Activated T-cell treated with anti-CD3 and anti-CD28 coated beads, Interleukin-2, amount 50 U/mL, for 48 hours (primary cell): ENCODE measurements around the gene ABL1.
"Not testable (repeated sequence)": the region's sequence is repeated elsewhere in the genome, so short reads cannot be mapped to it uniquely, and the experiment has no call there.

ENCODE experiments used
- DNase-seq, 2 experiments: peaks; one replicate each; pipeline ENCODE4 v3.0.0-alpha.2; 2020

ABL1 gene

GRCh38 chr9:130825809-130826208 lies 9.2 kb upstream of the ABL1 start:
- no peak for DNase-seq

DNA sequence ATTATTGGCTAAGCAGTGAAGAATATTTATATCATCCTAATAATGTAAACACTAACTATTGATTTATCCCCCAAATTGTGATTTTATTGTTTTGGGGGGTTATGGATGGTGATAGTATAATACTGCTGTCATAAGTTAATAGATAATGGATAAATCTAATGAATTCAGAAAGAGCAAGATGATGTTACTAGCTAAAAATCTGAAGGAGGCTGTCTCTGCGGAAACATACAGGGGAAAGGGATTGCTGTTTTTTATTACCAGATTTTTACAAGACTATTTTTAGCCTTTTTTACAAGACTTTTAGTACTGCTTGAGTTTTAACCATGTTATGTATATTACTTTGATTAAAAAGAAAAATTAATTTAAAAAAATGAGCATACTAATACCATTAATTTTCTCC lies 5.3 kb upstream of the ABL1 start:
- DNase-seq, result no peak

- no peak for DNase-seq
Measured at GRCh38 chr9:130830231-130830760, 4.8 kb upstream of the ABL1 start.

- DNase-seq, result no peak
Measured at GRCh38 chr9:130831077-130831476, 4.0 kb upstream of the ABL1 start.

DNA sequence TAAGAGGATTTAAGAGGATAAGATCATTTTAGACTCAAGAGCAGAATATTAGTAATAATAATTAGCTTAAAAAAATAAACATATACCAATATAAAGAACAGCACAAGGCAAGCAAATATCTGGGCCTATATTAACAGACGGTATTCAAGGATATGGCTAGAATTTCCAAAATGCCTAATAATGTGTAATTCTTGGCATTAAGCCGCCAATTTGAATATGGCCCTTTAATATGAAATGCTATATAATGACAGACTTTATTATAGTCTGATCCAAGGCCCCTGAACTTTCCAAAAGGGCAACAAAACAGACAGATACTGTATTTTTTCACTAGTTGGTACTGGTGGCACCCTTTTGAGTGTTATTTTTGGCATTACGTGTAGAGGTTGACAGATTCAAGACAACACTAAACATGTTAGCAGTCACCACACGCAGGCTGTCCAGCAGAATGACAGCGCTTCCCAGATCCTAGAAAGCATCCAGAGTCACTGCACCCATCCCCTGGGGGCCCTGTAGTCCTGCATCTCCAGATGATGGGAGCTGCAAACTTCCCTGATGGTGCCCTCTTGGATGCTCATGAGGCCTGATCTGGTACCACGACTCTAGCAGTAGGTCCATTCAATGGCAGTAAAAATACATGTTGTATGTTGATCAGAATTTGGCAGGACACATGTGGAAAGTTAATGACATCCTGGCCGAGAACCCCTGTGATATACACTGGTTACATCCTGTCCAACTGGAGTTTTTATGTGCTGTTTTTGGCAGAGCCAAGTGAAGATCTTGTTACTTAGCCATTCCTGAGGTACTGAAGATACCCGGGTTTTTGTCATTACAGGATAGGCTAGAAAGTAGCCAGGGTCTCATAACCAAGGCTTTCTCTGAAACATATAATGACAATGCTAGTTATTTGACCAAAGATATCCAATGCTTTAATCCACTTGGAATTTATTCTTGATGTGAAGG lies 1.7 kb upstream of the ABL1 start:
- DNase-seq, result no peak

DNA sequence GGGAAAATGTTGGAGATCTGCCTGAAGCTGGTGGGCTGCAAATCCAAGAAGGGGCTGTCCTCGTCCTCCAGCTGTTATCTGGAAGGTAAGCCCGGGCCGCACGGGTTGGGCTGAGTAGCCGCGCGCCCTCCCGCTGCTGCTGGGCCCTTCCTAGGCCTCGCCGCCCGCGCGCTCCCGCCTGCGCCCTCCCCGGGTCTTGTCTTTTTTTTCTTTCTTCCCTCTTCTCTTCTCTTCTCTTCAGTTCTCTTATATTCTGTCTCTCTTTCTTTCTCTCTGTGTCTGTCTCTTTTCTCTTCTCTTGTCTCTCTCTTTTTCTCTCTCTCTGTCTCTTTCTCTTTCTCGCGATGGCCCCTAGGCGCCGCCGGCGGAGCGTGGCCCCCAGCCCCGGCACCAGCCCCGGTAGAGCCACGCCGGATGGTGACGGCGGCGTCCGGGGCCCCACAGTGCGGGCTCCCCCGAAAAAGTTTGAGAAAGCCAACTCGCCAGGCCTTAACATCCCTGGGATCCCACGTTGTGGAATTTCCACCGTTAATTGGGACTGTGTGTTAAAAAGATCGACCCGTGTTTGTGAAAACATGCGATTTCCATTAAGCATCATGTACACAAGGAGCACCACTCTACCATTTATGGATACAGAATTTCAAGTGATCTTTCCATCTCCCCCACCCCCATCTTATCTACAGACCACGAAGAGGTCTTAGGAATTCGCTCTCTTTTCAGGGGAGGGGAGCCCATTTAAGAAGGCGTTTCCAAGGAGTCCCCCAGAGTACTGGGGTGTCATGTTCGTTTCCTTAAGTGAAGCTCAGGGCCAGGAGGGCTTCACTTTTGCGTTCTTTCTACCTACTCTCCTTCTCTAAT lies 616 bp downstream of the ABL1 start:
- DNase-seq, result peak; percentile 50 to 58

DNA sequence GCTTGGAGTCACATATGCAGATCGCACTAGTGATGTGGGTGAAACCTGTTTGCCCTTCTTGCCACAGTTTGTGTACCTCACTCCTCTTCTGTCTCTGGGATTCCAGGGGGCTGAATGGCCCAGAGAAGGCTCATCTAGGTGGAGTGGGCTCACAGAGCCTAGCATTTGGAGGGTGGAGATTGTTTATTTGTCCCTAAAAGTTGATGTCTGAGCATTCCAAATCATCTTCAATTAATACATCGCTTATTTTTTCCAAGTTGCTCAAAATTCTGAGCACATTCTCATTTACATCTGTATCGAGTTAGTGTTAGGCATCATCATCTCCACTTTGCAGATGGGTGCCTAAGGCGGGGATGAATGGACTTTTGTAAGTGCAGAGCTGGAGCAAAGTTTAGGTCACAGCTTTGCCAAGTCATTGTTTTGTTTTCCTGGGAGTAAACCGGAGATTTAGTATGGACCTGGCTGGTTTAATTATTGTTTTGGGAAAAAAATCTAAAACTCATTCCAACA lies 2.0 kb downstream of the ABL1 start:
- no peak for DNase-seq

DNA sequence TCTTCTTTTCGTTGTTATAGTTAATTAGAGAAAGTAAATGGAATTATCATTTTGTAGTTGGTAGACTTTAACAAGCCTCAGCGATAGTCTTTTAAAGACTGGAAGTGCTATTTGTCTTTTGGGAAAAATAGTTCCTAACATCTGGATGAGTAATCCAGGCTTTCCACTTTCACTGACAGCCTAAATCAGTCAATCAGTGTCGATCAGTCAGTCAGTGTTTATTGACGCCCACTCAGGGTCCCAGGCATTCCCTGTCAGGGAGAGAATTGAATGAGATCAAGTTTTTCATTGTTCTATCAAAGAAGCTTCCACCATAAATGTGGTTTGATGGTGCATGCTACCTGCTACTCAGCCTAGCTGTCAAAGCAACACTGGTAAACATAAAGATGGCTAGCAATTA lies 2.6 kb downstream of the ABL1 start:
- DNase-seq, result no peak

- DNase-seq, result no peak
Measured at GRCh38 chr9:130839132-130840111, 4.4 kb downstream of the ABL1 start.

DNA sequence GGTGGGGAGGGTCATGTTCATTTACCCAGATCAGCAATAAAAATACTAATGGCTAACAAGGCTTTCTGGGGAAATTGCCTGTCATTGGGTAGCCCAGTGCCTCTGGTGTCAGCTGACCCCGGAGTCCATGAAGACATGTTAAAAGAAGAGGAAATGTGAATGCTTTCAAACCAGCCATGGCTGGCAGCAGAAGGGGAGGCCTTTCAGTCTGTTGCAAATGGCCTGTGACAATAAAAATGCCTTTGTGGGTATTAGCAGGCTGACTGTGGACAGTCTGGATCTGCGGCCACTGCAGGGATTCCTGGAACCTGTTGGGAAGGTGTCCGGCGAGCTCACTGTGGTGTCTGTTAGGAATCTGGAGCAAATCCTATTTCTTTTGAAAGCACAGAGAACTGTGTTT lies 7.5 kb downstream of the ABL1 start:
- DNase-seq, result no peak

- DNase-seq, result no peak
Measured at GRCh38 chr9:130843049-130843908, 8.2 kb downstream of the ABL1 start.

- DNase-seq, result no peak
Measured at GRCh38 chr9:130844044-130844451, 9.0 kb downstream of the ABL1 start.

- no peak for DNase-seq
Measured at GRCh38 chr9:130845254-130845653, 10.2 kb downstream of the ABL1 start.

- no peak for DNase-seq
Measured at GRCh38 chr9:130845901-130846481, 10.9 kb downstream of the ABL1 start.

DNA sequence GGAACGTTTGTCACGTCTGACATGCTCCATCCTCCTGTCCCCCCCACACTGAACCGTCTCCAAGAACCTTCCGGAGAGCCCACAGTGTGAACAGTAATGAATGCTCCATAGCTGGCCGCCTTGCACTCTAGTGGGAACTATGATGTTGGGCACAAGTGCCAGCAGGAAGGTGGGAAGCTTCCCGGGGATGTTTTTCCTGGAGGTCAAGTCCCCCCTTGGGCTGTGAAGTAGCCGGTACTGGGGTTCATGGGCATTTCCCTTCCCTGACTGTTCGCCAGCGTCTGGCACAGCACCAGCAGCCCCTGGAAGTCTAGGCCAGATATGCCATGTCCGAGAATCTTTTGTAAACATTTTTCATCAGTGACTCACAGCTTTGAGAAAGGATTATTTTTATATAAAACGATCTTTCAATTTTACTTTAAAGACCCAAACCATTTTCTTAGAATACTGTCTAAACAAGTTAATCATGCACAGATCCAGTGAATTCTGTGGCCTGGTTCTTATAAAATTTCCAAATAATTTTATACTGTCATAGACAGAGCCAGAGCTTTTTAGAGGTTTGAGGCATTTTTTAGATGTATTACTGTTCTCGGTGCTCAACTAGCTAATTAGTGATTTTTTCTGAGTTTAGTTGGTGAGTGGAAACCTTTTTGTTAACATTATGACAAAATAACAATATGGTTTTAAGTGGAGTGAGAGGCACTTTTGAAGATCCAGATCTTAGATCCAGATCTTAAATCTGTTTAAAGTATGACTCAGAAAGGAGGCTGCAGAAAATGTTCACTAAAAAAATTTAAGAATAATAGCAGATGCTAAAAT lies 11.6 kb downstream of the ABL1 start:
- no peak for DNase-seq

DNA sequence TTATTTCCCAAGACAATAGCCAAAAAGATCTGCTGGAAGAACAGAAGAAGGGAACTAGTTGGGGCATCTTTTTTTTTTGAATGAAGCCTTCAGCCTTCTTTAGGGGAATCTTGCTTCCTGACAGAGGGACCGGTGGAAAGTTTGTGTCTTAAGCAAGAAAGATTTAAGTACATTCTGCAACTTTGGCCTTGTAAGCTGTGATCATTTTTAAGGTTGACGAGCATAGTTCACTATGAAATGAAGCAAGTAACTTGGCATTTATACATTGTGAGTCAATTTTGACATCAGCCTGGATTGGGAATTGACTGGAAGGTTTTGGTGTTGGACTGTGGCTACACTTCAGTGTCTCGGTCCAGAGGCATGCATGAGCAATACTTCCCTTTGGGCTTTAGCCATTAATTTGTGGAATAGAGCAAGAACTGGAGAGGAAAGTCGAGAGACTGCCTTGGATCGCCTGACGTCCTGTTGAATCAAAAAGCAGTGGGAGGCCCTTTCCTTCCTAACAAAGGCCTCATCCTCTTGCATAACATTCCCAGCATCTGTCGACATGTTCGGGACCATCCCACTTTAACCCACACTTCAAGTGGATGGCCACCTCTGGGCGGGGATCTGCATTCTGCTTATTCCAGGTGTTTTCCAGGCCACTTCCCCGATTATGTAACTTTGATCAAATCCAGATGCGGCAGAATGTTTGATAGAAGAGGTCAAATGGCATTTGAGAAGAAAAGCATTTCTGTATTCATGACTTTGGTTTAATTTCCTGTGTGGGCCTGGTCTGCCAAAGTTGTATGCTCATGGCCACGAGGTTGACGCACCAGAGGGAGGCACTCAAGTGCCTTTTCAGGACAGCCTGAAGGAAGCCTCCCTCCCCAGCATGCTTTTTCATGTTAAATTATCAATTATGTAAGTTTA lies 12.5 kb downstream of the ABL1 start:
- DNase-seq, result no peak

GRCh38 chr9:130848514-130848913 lies 13.5 kb downstream of the ABL1 start:
- not testable (repeated sequence) for DNase-seq

DNA sequence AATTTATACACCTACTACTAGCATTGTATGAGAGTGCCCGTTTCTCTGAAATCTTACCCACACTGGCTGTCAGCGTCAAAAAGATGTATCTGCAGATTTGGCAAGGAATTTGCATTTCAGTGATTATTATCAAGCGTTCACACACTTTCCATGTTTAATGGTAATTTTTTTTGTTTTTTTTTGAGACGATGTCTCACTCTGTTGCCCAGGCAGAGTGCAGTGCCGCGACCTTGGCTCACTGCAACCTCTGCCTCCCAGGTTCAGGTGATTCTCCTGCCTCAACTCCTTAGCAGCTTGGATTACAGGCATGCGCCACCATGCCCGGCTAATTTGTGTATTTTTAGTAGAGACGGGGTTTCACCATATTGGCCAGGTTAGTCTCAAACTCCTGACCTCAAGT lies 14.3 kb downstream of the ABL1 start:
- no peak for DNase-seq

DNA sequence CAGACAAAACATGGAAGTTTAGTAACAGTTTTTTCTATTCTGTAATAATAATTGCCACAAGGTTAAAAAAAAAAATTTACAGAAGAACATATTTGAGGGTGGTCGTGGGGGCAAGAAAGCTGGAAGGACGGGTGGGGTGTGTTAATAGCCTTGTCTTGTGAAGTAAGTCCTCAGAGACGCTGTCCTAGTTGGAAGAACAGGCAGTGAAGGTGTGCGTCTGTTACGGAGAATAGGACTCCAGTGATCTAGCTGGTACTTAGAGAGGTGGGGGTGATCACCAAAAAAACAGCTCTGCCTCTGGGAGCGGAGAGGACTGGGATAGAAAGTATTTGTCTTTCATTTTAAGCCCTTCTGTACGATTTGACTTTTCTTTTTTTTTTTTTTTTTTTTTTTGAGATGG lies 17.7 kb downstream of the ABL1 start:
- DNase-seq, result no peak
